GM12873 (cell line): Measurements from ENCODE around the gene KHDC4.

Experiments
- TF ChIP-seq, protein P1 (sequence below): IDR thresholded peaks from 2 replicates; pipeline ENCODE4 v1.5.1; 2012; ENCODE audit warnings: low read depth, mild to moderate bottlenecking, moderate library complexity, low read length, control low read depth; ENCODE audit not compliant: insufficient read depth; ENCODE audit errors: missing control alignments

Gene KHDC4

GRCh38 chr1:155909894-155910293 lies 24.3 kb downstream of the KHDC4 start:
- TF ChIP-seq, protein P1, sequence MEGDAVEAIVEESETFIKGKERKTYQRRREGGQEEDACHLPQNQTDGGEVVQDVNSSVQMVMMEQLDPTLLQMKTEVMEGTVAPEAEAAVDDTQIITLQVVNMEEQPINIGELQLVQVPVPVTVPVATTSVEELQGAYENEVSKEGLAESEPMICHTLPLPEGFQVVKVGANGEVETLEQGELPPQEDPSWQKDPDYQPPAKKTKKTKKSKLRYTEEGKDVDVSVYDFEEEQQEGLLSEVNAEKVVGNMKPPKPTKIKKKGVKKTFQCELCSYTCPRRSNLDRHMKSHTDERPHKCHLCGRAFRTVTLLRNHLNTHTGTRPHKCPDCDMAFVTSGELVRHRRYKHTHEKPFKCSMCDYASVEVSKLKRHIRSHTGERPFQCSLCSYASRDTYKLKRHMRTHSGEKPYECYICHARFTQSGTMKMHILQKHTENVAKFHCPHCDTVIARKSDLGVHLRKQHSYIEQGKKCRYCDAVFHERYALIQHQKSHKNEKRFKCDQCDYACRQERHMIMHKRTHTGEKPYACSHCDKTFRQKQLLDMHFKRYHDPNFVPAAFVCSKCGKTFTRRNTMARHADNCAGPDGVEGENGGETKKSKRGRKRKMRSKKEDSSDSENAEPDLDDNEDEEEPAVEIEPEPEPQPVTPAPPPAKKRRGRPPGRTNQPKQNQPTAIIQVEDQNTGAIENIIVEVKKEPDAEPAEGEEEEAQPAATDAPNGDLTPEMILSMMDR: no peak

- TF ChIP-seq, protein P1: no peak
Measured at GRCh38 chr1:155904261-155904660, 30.0 kb downstream of the KHDC4 start.

DNA sequence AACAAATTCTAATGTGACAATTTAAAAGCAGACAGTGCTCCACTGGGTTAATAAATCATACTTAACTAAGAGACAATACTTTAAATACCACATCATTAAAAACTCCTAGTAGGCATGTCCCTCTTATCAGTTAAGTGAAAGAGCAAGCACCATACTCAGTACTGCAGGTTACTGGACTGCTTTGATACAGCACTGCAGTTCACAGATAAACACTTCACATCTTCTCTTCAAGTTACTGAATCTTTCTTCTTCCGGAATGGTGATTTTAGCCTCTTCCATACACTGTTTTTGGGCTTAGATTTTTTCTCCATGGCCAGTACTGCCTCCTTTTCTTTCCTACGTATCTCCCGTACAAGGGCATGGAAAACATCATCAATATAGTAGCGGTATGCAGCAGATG lies 34.1 kb downstream of the KHDC4 start:
- TF ChIP-seq, protein P1: no peak

DNA sequence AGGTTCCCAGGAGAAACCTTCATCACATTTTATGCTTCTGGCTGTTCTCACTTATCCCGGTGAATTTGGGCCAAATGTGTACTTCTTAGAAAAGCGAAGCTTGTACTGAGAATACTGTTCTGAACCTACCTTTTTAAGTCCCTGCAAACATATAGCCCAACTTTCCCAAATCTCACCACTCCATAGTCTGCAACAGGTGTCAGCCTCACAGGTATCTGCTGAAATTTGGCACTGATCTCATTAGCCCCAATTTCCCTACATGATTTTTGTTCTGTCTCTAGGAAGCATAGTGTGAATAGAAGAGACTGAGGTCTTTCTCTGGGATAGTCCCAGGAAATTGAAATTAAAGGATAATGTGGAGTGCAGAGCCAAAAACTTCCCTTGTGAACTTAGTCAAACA lies 34.5 kb downstream of the KHDC4 start:
- TF ChIP-seq, protein P1: no peak

- TF ChIP-seq, protein P1: no peak
Measured at GRCh38 chr1:155898888-155899287, 35.3 kb downstream of the KHDC4 start.

- TF ChIP-seq, protein P1: no peak
Measured at GRCh38 chr1:155897746-155898145, 36.5 kb downstream of the KHDC4 start.

GRCh38 chr1:155893389-155894142 lies 40.6 kb downstream of the KHDC4 start:
- TF ChIP-seq, protein P1: no peak
